Right lung (tissue), 5 donors: ENCODE measurements around the gene NYNRIN. TPM values are rescaled to one million over a fixed set of nuclear protein-coding genes. Genes with fewer than 3 reads are reported as not detected.

Experiments
- DNase-seq, 2 donors: peaks; one replicate each; pipeline ENCODE4 v3.0.0-alpha.2; 2013
- polyA plus RNA-seq, 5 donors: library from polyadenylated mRNA; unstranded; fragments of 120-200 nt; gene quantifications; one replicate each; pipeline versions ENCODE4 v1.2.1 to v1.2.3, GENCODE V29; 2013; ENCODE audit warnings: inconsistent platforms in 1 of 5, low replicate concordance in 1 of 5; ENCODE audit not compliant: insufficient read length in 5 of 5, insufficient read depth in 1 of 5

The NYNRIN gene
- polyA plus RNA-seq, 5 donors, result 78.3 to 109 (median 88.7) TPM

GRCh38 chr14:24411443-24412389, 12.9 kb downstream of the NYNRIN start:
- DNase-seq, result no peak

- no peak for DNase-seq
Observed at GRCh38 chr14:24414077-24414476, 15.3 kb downstream of the NYNRIN start.

- DNase-seq, result no peak
Observed at GRCh38 chr14:24414732-24415420, 16.1 kb downstream of the NYNRIN start.

GRCh38 chr14:24415421-24416253, 16.8 kb downstream of the NYNRIN start:
- no peak for DNase-seq

- DNase-seq, result no peak
Observed at GRCh38 chr14:24416254-24416931, 17.6 kb downstream of the NYNRIN start.

GRCh38 chr14:24416932-24417619, 18.3 kb downstream of the NYNRIN start:
- no peak for DNase-seq

- no peak for DNase-seq
Observed at GRCh38 chr14:24417832-24418491, 19.2 kb downstream of the NYNRIN start.

- no peak for DNase-seq
Observed at GRCh38 chr14:24418492-24418873, 19.7 kb downstream of the NYNRIN start.

- DNase-seq, result no peak
Observed at GRCh38 chr14:24422261-24422660, 23.5 kb downstream of the NYNRIN start.

GRCh38 chr14:24422694-24423601, 24.1 kb downstream of the NYNRIN start:
- DNase-seq, result no peak

- no peak for DNase-seq
Observed at GRCh38 chr14:24425704-24426103, 26.9 kb downstream of the NYNRIN start.

- no peak for DNase-seq
Observed at GRCh38 chr14:24426150-24426911, 27.5 kb downstream of the NYNRIN start.

GRCh38 chr14:24426912-24427536, 28.2 kb downstream of the NYNRIN start:
- DNase-seq, result no peak

GRCh38 chr14:24427537-24428508, 29.0 kb downstream of the NYNRIN start:
- DNase-seq, result no peak

GRCh38 chr14:24428628-24429394, 30.0 kb downstream of the NYNRIN start:
- DNase-seq, result no peak
